Astrocyte of the hippocampus (primary cell): Measurements from ENCODE around the gene CNN3.
"Not testable (repeated sequence)": the region's sequence is repeated elsewhere in the genome, so short reads cannot be mapped to it uniquely, and the experiment has no call there.

Source experiments
- DNase-seq: peaks from one replicate; pipeline ENCODE4 v3.0.0; 2011; ENCODE audit warnings: low read depth, low spot score

The CNN3 gene

GRCh38 chr1:94949681-94950661 lies 23.1 kb upstream of the CNN3 start:
- DNase-seq, result peak; percentile 44

- DNase-seq, result peak; percentile 87
These were observed 20.5 kb upstream of the CNN3 start for GRCh38 chr1:94947437-94947836.

GRCh38 chr1:94946886-94947285 lies 20.0 kb upstream of the CNN3 start:
- no peak for DNase-seq

- no peak for DNase-seq
These were observed 15.5 kb upstream of the CNN3 start for GRCh38 chr1:94942171-94943128.

- not testable (repeated sequence) for DNase-seq
These were observed 14.6 kb upstream of the CNN3 start for GRCh38 chr1:94941480-94941879.

- DNase-seq, result no peak
These were observed 13.8 kb upstream of the CNN3 start for GRCh38 chr1:94940738-94941137.

GRCh38 chr1:94937820-94938219 lies 10.9 kb upstream of the CNN3 start:
- no peak for DNase-seq

GRCh38 chr1:94936861-94937620 lies 10.1 kb upstream of the CNN3 start:
- DNase-seq, result peak; percentile 41

- DNase-seq, result no peak
These were observed 8.6 kb upstream of the CNN3 start for GRCh38 chr1:94935476-94935875.

- no peak for DNase-seq
These were observed 8.1 kb upstream of the CNN3 start for GRCh38 chr1:94935034-94935433.

- DNase-seq, result no peak
These were observed 7.6 kb upstream of the CNN3 start for GRCh38 chr1:94934551-94934950.

- DNase-seq, result no peak
These were observed 4.4 kb upstream of the CNN3 start for GRCh38 chr1:94931254-94931841.

- peak; percentile 20 for DNase-seq
These were observed 2.7 kb upstream of the CNN3 start for GRCh38 chr1:94929351-94930217.

GRCh38 chr1:94928293-94928939 lies 1.5 kb upstream of the CNN3 start:
- DNase-seq, result no peak

GRCh38 chr1:94927405-94928175 lies 680 bp upstream of the CNN3 start:
- DNase-seq, result peak; percentile 75

GRCh38 chr1:94926126-94926914 lies 590 bp downstream of the CNN3 start:
- peak; percentile 81 for DNase-seq

GRCh38 chr1:94925561-94926125 lies 1.3 kb downstream of the CNN3 start:
- DNase-seq, result peak; percentile 98

- peak; percentile 82 for DNase-seq
These were observed 1.9 kb downstream of the CNN3 start for GRCh38 chr1:94925004-94925403.
